GM21447 (cell line): ENCODE data around the gene CCDC57.

ENCODE experiments used
- ATAC-seq: cut with Tn5 transposase; IDR thresholded peaks from one replicate; pipeline ENCODE4 v1.9.1; 2021; ENCODE audit not compliant: unreplicated experiment

The CCDC57 gene

DNA sequence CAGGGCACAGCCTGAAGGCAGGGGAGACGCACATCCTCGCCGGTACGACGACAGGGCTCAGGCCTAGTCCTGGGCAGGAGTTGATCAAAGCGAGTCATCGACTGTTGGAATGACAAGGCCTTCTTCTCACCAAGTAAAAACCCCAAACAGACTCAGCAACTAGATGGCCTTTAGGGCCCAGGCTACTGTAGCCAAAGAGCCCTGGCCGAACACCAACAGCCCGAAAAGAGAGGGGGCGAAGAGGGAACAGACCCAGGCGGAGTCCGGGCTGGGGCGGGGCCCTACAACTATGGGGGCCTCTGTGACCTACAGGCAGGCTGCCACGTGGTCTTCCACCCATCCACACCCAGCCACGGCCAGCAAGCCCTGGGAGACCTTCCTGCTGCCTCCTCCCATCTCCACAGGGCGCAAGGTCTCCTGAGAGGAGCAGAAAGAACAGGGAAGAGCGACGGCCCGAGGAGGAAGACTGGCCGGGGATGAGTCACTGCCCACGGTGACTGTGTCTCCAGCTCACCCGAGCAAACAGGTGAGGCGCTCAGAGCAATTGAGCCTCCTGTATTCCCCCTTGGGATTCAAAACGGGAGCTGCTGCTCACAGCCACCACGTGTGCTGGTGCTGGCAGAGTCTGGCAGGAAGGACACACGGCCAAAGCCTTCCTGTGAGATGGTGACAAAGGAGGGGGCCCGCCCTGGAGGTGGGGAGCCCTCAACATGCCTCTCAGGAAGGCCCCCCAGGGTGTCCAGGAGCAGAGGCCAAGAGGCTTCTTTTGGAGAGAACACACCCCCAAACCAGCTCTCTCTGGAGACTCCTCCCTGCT lies 33.9 kb upstream of the CCDC57 start:
- ATAC-seq, result no peak

DNA sequence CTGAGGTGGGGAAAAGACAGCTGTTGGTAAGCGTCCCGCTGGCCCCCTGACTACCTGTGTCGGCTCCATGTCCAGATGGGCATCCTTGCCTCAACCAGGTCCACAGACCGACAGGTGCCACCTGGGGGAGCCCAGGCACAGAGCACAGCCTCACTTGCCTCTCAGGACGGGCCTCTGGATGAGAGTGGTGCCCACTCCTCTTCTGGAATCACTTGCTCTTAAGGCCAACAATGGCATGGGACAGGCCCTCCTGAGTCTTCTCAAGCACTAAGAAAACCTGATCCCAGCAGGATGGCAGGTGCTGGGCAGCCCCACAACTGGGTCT lies 33.4 kb upstream of the CCDC57 start:
- ATAC-seq, result no peak

DNA sequence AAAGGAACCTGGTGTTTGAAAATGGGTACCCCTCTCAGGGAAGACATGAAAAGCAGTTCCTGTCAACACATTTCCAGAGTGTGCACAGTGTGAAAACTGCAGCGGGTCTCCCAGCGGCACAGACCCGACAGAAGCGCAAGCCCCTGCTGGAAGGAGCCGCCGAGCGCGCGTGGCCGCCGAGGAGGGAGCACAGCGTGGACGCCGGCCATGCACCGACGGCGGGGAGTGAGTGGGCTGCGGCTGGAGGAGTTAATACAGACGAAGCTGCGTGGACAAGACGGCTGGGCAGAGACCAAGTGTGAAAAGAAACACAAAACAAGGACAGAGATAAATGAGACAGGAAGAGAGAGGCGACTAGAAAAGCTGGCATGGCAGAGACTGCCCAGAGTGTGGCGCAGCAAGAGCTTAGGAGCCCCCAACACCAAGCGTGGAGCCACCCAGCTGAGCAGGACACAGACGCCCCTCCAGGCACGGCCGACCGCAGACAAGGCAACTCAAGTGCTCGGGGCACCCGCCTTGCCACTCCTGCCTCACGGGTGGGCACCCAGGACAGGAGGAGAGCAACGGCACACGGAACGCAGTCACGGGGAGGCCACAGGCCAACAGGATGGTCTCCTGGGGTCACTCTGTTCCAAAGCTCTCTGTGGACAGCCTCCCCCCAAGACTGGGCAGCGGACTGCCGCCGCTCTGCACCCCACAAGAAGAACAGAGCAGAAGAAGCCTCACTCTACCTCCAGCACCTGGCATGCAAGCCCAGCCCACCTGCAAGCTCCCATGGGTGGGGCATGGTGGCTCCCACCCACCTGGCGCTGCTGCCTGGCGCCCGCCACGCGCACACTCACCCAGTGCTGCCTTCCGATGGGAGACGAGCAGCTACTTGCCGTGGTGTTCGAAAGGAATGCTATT lies 32.7 kb upstream of the CCDC57 start:
- ATAC-seq, result no peak

DNA sequence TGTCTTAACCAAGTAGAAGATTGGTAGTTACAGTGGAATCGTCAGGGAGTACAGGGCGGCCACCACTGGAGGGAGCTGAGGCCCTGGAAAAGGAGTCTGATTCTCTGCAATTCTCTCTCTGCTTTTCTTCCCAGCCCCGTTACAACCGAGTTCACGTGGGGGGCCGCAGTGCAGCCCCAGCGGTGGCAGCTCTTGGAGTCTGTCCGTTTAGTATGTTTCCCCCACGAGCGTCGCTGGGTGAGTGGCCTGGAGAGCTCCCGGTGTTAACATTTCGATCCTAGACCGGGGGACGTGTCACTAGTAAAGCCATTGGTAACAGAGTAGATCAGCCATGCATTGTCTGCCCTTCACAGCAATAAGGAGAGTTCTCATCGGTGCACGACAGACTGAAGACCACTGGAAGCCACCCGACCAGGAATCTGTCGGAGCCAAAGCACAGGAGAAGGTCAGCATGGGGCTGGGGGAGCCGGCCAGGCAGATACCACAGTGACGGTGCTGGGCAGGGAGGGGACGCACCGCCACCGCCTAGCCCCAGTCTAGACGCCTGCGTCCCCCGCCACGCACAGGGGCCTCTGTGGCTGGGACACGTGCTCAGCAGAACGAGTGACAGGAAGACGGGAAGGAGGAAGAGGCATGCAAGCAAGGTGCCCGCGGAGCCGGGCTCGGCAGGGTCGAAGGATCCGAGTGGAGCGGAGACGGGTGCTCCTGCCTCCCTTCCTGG lies 31.9 kb upstream of the CCDC57 start:
- ATAC-seq, result no peak

DNA sequence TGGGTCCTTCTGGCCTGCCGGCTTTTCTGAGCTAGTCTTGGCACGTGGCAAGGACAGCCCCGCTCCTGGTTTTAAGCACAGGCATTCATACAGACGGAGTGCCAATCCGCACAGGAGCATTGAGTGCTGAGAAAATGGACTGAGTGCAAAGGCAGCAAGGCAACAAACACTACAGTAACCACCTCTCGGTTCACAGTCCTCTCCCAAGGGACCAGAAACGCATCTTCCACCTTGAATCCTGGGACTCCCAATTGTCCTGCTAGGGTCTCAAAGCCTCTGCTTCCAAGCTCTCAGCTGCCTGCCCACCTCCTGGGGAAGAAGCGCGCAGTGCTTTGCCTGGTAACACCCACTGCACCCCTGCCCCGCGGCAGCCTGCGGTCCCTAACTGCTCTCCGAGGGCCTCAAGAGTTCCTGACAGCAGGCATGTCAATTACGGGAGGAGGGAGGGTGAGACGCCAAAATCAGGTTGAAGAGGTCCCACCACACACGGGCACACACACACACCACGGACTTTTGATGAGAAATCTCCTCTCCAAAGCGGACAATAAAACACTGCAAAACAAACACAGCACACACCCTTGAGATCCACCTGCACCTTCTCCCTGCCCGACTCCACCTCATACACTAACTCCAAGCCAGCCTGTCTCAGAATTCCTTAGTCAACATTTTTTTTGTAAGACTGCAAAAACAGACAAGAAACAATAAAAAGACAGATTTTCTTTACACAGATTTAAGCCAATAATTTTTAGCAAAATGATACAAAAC lies 31.2 kb upstream of the CCDC57 start:
- ATAC-seq, result no peak

DNA sequence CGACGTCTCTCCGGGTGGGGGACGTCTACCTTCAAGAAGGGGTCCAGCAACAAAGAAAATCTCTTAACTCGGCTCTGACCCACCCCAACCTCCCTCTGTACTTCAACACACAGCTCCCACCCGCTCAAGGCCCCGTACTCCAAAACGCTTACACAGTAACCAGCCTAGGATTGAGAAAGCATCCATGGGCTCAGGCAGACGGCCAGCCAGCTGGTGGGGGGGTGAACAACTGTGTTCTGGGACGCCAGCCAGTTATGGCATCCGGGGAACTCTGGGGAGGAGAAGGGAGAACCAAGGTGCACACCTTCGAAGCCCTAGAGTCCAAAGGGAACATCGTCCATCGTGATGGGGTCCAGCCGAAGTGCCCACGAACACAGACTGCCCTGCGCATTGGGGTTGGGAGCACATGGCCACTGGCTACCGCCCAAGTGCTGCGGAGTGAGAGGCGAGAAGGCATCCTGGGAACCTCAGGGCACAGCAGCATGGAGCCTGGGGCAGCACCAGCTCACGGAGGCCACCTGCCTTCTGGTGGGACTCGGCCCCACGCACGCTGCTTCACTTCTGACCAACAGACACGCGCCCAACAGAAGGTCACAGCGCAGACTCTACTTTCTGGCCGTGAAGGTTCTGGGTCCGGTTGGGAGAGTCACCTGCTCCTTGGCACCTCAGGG lies 30.5 kb upstream of the CCDC57 start:
- no peak for ATAC-seq

GRCh38 chr17:82242698-82242976 lies 30.0 kb upstream of the CCDC57 start:
- no peak for ATAC-seq

- ATAC-seq, result peak; percentile 11
Measured at GRCh38 chr17:82241926-82242697, 29.5 kb upstream of the CCDC57 start.

DNA sequence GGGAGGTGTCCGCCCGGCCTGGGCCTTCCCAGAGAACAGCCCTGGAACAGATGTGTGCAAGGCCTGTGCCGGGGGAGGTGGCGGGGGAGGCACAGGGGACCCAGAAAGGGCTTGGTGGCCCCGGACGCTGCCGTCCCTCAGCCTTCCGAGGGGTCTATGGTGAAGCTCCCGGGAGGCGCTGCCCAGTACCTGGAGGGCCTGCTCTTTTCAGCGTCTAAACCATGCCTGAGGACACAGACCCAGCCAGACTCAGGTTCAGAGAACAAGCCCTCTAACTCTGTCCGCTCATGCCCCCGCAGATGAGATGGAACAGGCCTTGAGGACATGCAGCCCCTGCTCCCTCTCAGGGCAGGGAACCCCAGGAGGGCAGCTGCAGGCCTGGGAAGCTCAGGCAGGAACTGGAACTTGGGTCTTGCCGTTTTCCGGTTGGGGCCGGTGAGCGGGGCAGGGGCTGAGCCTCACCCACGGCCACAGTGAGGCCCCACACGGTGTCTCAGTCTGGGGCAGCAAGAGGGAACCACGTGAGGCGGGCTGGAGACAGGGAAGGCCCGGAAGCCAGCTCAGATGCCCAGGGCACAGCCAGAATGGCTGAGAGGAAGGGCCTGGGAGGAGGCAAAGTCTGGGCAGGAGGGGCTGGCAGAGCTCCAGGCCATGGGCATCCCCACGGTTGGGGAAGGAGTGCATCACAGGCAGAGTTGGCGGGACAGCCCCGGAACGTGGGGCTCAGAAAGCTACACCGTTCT lies 28.7 kb upstream of the CCDC57 start:
- peak; percentile 32 for ATAC-seq

GRCh38 chr17:82240506-82241182 lies 28.0 kb upstream of the CCDC57 start:
- no peak for ATAC-seq

GRCh38 chr17:82239926-82240505 lies 27.4 kb upstream of the CCDC57 start:
- no peak for ATAC-seq

- ATAC-seq, result no peak
Measured at GRCh38 chr17:82239401-82239925, 26.8 kb upstream of the CCDC57 start.

DNA sequence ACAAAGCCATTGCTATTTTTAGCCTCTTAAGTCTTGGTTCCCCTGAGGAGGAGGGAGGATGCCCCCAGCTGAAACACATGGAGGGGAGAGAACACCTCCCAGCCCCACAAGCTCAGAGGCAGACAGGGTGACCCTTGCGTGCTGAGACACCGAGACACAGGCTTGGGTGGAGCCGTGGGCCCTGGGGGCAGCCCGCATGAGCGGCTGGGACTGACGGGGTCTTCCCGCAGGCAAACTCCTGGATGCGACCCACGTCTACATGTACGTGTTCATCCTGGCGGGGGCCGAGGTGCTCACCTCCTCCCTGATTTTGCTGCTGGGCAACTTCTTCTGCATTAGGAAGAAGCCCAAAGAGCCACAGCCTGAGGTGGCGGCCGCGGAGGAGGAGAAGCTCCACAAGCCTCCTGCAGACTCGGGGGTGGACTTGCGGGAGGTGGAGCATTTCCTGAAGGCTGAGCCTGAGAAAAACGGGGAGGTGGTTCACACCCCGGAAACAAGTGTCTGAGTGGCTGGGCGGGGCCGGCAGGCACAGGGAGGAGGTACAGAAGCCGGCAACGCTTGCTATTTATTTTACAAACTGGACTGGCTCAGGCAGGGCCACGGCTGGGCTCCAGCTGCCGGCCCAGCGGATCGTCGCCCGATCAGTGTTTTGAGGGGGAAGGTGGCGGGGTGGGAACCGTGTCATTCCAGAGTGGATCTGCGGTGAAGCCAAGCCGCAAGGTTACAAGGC lies 26.0 kb upstream of the CCDC57 start:
- ATAC-seq, result no peak

DNA sequence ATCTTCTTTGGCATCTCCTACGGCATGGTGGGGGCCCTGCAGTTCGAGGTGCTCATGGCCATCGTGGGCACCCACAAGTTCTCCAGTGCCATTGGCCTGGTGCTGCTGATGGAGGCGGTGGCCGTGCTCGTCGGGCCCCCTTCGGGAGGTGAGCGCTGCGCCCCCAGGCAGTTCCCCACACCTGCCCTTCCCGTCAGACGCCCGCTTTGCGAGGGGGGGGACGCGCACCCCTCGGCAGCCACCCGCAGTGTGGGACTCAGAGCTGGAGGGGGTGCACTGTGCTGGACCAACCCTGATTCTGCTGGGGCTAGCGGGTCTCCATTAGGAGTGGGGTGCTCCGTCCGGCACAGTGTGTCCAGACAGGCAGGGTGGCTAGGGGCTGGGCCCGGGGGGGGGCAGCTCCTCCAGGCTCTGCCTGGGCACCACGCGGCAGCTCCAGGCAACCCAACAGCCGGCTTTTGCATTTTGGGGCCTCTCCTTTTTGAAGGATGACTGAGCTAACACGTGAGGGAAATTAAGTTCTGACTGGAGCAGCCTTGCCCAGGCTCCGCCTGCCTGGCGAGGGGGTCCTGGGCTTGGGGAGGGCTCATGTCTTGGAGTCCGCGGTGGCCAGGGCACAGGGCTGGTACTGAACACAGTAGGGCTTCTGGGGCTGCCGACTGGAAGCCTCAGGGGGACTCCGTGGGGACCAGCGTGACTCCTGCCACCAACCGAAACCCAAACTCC lies 25.3 kb upstream of the CCDC57 start:
- ATAC-seq, result no peak

DNA sequence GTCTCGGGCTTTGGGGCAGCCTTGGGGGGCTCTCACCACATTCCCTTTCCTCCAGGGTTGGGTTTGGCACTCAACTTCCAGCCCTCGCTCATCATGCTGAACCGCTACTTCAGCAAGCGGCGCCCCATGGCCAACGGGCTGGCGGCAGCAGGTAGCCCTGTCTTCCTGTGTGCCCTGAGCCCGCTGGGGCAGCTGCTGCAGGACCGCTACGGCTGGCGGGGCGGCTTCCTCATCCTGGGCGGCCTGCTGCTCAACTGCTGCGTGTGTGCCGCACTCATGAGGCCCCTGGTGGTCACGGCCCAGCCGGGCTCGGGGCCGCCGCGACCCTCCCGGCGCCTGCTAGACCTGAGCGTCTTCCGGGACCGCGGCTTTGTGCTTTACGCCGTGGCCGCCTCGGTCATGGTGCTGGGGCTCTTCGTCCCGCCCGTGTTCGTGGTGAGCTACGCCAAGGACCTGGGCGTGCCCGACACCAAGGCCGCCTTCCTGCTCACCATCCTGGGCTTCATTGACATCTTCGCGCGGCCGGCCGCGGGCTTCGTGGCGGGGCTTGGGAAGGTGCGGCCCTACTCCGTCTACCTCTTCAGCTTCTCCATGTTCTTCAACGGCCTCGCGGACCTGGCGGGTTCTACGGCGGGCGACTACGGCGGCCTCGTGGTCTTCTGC lies 24.6 kb upstream of the CCDC57 start:
- no peak for ATAC-seq
